ENCODE results near the gene PKDCC.
"Not testable (repeated sequence)": the region's sequence is repeated elsewhere in the genome, so short reads cannot be mapped to it uniquely, and the experiment has no call there.

Gene PKDCC

DNA sequence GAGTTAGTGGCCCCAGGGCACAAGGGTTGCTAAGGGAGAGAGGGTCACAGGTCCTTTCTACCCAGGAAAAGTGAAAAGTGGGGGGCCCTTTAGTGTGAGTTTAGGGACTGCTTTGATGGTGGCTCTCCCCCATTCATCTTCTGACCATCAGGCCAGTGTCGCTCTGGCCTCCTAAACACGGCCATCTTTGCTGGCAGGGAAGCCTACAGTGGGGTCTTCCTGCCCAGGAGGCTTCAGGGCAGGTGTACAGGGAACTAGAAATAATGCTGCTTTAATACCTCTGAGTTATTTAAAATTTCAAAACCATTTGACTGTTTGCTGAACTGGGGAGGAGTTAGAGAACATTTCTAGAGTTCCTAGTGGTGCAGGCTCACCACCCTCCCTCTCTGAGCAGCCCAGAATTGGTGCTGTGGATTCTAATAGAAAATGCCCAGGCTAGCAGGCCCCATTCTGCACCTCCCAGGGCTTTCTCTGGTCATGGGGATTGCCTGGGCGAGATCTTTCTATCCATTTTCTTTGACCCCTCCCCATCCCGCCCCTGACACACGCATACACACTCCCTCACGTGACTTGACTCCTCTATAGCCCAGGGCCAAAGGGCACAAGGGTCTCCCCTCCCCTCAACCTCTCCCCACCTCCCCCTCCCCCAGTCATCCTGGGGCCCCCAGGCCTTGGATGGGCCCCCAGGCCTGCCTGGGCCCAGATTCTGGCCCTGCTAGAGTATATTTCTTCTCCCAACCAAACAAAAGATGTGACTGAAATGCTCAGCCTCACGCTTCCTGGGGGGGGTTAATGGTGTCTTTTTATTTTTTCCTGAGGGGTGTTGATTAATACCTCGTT, 3.1 kb downstream of the PKDCC start:
- DNase-seq, result no peak

GRCh38 chr2:42051543-42052235, 3.9 kb downstream of the PKDCC start:
- DNase-seq, result no peak

DNA sequence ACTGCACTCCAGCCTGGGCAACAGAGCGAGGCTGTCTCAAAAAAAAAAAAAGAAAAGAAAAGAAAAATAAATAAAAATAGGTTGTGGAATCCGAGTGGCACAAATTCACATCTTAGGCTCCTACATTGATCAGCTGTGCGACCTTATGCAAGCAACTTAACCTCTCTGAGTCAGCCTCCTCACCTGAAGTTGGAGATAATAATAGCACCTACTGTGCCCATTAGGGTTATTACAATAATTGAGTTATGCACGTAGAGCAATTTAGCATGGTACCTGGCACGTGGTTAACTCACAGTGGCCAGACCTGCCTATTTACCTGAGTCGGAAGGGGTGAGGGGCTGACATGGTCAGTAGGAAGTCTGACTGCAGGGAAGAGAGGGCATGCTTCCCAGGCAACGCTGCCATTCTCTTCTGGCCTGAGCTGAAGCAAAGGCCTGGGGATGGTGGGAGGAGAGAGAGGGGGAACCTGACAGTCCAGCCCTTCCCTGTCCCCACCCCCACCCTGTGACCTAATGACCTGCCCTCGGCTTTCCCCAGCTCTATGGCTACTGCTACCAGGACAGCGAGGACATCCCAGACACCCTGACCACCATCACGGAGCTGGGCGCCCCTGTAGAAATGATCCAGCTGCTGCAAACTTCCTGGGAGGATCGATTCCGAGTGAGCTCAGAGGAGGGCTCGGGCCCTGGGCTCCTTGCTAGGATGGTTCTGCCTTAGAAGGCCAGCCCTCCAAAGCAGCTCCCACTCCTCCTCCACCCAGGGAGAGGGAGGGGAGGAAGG, 5.1 kb downstream of the PKDCC start:
- no peak for DNase-seq

GRCh38 chr2:42053482-42053790, 5.6 kb downstream of the PKDCC start:
- no peak for DNase-seq

GRCh38 chr2:42053791-42054701, 6.2 kb downstream of the PKDCC start:
- DNase-seq, result no peak

GRCh38 chr2:42054714-42055430, 7.1 kb downstream of the PKDCC start:
- peak; percentile 27 for DNase-seq

DNA sequence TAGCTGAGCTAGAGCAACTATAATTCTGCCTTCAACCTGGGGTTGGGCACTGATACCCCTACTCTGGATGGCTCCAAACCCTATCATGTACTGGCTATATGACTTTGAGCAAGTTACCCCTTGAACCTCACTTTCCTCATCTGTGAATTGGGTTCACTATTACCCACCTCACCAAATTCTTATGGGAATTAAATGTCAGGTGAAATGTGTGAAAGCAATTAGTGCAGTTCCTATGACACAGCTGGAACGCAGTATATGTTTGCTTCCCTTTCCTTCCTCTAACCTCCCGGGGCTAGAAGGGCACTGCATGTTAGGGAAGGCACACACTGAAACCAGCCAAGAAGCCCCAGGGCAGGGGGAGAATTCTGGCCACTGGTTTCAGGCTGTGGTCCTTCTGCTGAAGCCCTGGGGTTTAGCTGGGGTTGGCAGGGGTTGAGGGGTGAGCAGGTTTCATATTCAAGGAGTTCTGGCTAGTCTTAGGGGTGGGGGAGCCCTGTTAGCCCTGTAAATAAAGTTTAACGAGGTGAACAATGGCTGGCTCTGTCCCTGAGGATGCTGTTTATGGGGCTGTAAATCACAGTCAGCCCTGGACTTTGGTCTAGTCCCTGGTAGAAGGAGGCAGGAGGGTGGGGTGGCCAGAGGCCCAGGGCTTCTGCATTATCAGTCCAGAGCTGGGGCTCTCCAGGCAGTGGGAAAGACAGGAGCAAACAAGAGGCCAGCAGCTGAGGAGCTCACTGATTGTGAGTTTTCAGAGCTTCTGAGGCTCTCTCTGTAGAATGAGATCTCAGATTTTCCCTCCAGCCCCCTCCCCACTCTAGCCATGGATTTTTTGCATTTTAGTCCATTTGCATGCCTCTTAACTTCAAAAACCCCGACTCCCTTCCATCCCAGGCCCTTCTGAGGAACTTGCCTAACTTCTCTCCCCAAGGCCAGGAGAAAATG, 8.0 kb downstream of the PKDCC start:
- DNase-seq, result no peak

DNA sequence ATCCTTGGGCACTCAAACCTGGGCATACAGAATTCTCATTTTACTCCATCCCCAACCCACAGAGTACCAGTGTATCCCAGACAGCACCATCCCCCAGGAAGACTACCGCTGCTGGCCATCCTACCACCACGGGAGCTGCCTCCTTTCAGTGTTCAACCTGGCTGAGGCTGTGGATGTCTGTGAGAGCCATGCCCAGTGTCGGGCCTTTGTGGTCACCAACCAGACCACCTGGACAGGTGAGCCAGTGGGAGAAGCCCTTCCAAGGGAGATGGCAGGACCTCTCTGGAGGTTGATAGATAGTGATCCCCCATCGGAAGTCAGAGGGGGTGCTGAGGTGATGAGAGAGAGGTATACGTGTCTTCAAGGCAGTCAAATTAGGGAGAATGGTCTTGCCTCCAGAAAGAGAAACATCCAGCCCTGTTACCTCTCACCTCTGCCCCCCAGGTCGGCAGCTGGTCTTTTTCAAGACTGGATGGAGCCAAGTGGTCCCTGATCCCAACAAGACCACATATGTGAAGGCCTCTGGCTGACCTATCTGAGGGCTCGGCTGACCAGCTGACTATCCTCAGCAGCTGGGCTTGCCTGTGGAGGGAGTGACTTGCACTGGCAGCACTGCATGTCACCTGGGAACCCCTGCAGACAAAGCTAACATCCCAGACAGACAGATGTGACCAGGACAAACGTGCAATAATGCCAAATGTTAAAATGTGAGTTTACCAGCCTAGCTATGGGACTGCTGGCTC, 9.5 kb downstream of the PKDCC start:
- no peak for DNase-seq

GRCh38 chr2:42057902-42058450, 10.2 kb downstream of the PKDCC start:
- no peak for DNase-seq

DNA sequence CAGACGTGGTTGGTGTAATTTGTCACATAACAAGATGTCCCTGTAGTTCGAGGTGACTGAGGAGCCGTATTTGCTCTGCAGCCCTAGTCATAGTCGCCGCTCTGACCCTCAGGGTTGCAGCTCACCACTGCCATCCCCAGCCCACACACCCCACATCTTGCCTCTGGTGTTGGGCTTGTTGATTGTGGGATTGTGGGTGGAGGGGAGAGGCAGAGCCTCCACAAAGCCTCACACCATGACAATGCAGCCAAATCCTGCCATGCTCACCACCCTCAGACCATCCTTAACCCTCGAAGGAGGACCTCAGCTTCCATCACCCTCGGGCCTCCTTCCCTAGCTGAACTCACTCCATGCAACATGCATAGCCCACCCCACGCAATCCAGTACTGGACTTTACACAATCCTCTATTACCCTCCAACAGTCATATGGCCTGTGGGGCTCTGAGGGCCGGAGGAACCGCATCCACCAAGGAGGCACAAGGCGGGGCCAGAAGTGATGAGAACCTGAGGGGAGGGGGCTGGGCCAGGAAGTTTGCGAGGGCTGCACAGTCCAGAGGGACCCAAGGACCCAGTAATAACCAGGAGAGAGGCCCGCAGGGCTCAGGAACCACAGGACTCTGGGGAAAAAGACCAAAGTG, 11.6 kb downstream of the PKDCC start:
- DNase-seq, result no peak

- DNase-seq, result no peak
Measured at GRCh38 chr2:42060028-42060427, 12.2 kb downstream of the PKDCC start.

DNA sequence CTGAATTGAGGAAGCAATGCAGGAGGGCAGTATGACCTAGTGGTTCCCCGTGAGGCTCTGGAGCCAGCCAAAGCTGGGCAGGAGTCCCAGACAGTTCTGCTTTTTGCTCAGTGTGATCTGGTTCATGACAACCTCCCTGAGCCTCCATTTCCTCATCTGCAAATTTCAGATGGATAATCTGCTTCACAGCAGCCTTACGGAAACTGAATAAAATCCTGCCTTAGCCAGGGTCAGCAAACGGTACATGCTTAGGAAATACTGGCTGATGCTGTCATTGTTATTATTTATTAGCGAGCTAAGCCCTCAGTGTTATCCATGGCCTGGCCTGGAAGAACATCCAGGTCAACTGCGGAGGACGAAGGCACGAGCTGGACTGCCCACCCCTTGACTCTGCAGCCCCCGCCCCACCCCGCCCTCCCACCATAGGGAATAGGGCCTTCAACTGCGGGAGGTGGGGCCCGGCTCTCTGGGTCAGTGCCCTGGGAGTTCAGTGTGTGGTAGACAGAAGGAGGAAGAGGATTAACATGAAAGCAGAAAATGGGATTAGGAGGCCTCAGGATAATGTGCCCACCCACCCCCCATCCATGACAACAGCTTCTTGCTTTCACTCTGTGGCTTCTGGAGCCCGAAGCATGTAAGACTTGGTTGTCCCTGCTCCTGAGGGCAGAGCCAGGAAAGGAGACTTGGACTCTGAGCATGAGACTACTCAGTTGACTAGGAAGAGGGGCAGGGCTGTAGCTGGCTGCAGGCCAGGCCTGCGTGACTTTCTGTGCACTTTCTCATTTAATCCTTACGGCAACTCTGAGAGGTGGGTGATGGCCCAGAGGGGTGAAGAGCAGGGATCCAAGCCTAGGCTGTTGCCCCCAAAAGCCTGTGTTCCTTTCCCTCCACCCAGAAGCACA, 13.1 kb downstream of the PKDCC start:
- DNase-seq, result no peak

DNA sequence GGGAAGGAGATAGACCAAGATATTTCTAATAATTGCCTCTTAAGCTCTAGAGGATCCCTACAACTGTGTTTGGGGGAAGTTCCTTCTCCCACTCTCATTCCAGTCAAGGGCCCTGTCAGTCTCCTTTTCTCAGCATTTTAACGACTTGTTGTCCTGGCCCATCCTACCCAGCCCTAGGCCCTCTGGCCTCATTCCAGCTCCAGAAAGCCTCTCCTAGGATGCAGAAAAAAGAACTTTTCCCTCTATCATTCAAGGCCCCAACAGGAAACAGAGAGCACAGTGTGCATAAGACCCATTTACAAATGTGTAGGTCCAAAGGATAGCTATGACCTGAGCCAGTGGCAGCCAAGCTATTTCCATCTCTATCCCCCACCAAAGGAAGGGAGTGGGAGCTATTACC, 14.0 kb downstream of the PKDCC start:
- DNase-seq, result no peak

DNA sequence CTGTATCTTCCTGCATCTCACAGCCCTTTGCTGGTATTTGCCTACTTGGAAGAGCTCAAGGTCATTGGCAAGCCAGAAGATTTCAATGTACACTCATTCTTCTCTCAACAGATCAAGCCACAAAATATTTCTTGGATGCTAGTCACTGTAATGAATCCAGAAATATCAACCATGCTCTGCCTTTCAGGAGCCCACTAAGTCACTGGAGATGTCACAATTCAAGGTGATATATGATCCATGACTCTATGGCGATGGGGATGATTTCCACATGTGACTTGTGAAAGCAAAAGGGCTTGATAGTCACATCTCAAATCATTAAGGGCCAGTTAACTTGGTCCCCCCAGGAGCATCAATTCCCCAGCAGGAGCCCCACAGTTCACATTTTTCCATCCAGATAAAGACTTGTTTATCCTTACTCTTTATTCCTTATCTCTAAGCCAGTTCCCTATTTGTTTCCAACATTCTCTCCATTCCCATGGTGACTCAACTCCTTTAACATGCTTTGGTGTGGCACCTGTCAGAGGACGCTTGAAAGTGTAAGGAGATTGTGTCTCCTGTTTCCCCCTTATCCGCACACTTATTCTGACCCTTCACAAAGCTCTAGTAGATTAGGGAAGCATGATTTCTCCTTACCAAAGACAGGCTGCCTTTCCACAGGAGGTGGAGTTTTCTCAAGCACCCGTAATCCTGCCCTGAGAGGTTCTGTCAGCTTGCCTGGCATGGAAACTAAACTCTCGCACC, 15.8 kb downstream of the PKDCC start:
- DNase-seq, result no peak

- no peak for DNase-seq
Measured at GRCh38 chr2:42064417-42064942, 16.7 kb downstream of the PKDCC start.

- not testable (repeated sequence) for DNase-seq
Measured at GRCh38 chr2:42065753-42066152, 17.9 kb downstream of the PKDCC start.

- DNase-seq, result not testable (repeated sequence)
Measured at GRCh38 chr2:42067001-42067400, 19.2 kb downstream of the PKDCC start.

Measured in DMS53 (cell line).